Urothelium cell line (cell line): ENCODE data around the gene CCDC196.
A peak's percentile ranks its signal among the peaks of the same experiment; 100 is the strongest.

Experiments
- DNase-seq: peaks from one replicate; pipeline ENCODE4 v3.0.0; 2011; ENCODE audit warnings: low spot score, mixed read lengths
- FAIRE-seq: peaks from 2 replicates; lab custom pipeline; 2011; peaks lifted over from hg19 to GRCh38; lab: Jason Lieb, UNC

CCDC196 gene

DNA sequence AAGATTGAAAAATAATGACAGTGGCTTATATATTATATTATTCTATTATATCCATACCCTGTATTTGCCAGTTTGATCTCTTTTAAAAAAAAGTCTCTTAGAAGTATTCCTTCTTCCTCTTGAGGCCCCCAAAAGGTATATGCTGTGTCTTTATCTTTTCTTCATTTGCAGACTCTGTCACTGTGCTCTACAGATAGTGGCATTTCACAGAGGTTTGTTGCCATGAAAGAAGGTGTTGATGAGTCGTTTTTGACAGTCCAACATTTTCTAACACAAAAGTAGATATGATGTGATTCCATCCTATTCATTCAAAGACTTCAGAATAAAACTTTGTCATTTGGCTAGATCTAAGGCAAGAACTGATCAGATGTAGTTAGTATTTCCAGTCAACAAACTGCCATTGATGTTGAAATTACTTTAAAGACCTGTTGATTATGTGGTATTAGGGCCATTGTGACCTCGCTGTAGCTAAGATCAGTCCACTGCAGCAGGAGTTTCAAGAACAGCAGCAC is at the start of gene CCDC196:
Gene CCDC196 (plus strand): TSS at position 462 of the 512 bp plus-strand sequence. CDS start 132 bp downstream, outside the sequence.
- no peak for DNase-seq
- peak; percentile 42 for FAIRE-seq

GRCh38 chr14:66440801-66441200 is 45.4 kb upstream of the CCDC196 start:
- no peak for FAIRE-seq
- DNase-seq, result no peak

DNA sequence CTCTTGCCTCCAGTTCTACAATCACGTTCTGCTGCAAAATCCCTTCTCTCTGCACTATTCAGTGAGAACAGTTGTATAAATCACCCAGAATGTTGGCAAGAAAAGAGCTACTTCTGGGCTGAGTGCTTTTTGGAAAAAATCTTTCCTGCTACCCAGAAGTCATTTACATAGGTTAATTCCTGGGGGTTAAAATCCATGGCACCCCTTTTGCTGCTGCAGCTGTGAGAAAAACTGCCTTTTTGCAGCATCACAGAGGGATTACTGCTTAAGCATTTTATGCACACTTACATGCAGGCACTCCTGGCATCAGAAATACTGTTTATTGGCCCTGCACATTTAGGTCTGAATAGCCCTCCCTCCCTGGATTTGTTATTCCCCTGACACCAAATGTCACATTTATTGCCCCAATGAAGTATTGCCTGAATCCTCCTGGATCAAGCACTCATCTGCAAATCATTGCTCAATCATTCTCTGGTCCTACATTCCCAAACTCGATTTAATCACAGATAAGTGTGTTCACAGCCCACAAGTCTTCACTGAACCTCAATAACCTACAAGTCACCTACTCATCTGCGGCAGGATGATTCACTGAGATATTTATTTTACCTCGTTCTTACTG is 43.1 kb upstream of the CCDC196 start:
- no peak for DNase-seq
- peak; percentile 27 for FAIRE-seq

GRCh38 chr14:66443785-66444184 is 42.4 kb upstream of the CCDC196 start:
- FAIRE-seq (no peak), DNase-seq (no peak)

- DNase-seq (no peak), FAIRE-seq (peak; percentile 97)
These were observed 41.8 kb upstream of the CCDC196 start for GRCh38 chr14:66444271-66444927.

GRCh38 chr14:66445936-66446335 is 40.2 kb upstream of the CCDC196 start:
- no peak for FAIRE-seq

DNA sequence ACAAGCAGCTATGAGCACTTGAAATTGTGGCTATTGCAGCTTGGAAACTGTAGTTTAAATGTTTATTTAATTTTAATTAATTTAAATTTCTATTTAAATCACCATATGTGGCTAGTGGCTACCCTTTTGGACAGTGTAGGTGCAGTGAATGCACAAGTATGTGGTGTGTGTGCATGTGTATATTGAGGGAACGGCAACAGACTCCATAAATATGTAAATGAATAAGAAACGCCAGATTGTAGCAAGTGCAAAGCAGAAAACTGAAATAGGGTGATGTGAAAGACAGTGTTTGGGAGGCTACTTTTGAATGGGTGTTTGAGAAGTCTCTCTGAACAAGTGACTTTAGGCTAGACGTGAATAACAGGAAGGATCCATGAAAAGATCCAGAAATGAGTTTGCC is 32.7 kb upstream of the CCDC196 start:
- DNase-seq (no peak), FAIRE-seq (peak; percentile 75)

More at GRCh38 chr14:66445936-66446335, 40.2 kb upstream of the CCDC196 start:
- no peak for DNase-seq

DNA sequence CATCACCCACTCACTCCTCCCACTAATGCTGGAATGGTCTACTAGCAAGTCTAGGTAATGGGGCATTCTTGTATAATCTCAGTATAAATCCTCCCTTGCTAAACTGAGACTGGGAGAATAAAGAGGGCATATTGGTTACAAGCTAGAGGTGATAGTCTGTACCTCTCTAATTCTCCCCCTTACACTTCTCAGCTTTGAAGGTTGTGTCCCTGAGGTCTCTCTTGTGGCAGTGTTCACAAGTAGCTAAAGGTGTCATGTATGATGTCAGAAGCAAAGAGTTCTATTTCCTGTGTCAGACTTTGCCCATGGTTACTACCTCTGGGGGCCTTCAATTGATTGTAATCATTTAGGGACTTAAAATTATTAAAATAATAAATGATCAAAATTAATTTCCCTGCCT is 26.6 kb upstream of the CCDC196 start:
- DNase-seq (no peak), FAIRE-seq (peak; percentile 73)

DNA sequence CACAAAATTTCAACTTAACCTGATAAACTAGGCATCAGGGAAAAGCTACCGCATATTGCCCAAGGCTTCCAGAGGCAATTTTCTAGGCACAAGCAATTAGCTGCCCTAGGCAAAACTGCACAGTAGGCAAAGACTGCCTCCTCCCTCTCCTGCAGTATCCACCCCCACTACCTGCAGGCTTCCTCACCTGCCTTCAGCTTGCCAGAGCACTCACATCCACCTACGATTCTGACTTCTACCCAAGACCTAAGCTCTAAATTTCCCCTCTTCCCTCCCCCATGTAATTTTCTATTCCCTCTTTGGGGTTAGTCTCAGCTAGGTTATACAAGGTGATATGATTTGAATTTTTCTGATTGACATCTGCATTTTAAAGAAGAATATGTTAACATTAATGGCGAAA is 21.9 kb upstream of the CCDC196 start:
- no peak for FAIRE-seq
- DNase-seq, result no peak

DNA sequence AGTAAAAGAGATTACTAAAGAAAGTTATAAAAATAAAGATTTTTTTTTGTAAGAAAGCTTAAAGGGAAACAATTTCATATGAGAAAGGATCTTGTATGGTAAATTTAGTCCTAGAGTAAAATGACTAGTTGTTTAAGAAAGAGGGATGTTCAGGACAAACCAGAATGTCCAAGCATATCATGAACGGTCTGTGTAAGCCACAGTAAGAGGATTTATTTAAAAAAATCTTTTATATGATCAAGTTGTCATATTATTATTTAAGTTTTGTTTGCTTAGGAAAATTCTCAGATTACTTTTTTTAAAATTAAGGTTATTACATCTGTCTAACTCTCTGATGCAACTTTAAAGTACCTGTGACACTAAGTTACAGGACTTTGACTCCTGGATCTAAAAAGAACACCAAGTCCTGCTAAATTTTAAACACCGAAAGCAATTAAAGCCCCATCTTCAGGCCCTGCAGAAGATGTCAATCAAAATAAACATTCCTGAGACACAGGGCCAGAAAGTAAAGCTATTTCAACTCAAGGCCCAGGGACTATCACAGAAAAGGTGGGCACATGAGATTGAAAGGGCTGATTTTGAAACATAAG is 17.3 kb upstream of the CCDC196 start:
- no peak for FAIRE-seq

DNA sequence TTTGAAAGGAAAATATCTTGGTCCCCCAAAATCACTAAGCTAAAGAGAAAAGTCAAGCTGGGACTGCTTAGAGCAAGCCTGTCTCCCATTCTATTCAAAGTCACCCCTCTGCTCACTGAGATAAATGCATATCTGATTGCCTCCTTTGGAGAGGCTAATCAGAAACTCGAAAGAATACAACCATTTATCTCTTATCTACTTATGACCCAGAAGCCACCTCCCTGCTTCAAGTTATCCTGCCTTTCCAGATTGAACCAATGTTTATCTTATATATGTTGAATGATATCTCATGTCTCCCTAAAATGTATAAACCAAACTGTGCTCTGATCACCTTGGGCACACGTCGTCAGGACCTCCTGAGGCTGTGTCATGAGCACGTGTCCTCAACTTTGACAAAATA is 14.6 kb upstream of the CCDC196 start:
- peak; percentile 35 for FAIRE-seq
- no peak for DNase-seq

More for the DNA sequence above, 17.3 kb upstream of the CCDC196 start:
- no peak for DNase-seq

- DNase-seq (no peak), FAIRE-seq (no peak)
These were observed 13.9 kb upstream of the CCDC196 start for GRCh38 chr14:66472251-66472650.

DNA sequence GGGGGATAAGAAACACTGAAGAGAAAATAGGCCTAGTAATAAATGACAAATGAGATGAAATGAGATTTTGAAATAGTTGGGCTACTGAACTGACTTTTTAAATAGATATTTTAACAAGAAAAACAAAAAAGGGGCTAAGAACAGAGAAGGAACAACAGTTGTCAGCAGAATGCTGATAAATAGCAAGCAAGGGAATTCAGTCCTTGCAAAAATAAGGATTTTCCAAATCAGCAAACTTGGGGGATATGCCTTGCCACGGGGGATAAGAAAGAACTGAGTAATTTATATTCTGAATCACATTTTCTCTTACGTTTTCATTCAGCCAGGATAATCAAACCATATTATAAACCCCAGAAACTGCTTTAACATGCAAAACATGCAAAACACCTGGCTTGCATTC is 12.9 kb upstream of the CCDC196 start:
- FAIRE-seq, result no peak
- DNase-seq, result no peak

DNA sequence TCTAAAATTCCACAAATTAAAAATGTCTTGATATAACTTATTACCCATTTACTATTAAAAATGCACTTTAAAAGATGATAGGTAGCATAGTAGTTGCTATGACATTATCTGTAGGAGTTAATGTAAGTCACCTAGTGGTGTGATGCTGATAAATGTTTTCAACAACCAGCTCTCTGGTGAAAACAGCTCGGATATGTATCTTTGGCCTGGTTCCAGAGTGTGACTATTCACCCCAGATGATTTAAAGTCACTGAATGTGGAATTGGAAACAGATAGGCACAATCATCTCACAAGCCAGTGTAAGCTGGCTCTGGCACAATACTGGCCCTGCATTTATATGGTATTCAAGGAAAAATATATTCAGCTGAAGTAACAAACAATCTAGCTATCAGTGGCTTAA is 9.2 kb upstream of the CCDC196 start:
- peak; percentile 93 for FAIRE-seq

DNA sequence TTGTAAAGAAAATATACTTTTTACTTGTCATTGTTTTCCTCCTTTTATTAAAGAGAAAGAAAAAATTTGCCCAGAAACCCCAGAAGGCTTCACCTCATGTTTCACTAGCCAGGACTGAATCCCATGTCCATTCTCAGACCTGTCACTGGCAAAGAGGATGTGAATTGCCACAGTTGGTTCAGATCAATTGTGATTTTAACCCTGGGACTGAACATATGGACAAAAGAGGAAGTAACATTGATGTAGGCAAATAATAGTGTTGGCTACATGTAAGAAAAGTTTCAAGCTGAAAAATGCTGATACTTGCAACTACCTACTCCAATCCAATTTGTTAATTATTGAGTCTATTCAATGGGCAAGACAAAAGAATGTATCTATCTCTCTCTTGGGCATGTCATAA is 8.6 kb upstream of the CCDC196 start:
- peak; percentile 35 for FAIRE-seq
- no peak for DNase-seq

More for the DNA sequence above, 9.2 kb upstream of the CCDC196 start:
- DNase-seq, result peak; percentile 24

GRCh38 chr14:66482873-66483272 is 3.3 kb upstream of the CCDC196 start:
- DNase-seq (no peak), FAIRE-seq (no peak)

DNA sequence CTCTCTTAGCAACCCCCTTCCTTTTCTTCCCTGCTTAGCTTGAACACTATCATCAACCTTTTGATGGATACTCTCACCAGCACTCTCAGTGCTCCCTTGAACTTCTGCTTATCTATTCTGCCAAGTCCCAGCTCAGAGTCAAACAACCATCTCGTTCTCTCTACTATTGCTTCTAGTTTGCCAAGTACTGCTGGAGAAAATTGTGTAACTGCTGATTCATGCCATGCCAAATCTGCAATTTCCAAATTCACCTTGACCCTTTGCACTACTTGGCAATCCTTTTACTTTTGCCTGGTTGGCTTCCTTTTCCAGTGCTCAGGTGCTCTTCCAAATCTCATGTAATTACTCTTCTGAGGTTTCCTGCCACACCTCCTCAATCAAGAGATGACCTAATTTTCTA is 2.8 kb upstream of the CCDC196 start:
- no peak for DNase-seq
- no peak for FAIRE-seq

DNA sequence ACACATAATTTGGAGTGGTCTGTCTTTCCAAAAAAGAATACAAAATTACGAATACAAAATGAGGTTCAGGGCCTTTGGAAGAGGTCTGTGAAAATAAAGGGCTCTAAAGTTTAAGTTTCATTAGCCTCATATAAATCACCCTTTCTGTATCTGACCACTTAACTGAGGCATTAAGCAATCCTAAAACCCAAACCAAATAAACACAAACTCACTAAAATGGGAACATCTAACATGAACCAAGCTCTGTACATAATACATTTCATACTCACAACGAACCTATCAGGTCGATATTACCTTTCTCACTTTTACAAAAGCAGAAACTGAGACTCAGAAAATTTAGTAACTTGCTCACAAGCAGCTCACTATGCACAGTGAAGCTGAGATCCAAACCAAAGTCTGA is 1.1 kb upstream of the CCDC196 start:
- DNase-seq, result no peak
- FAIRE-seq, result peak; percentile 27

DNA sequence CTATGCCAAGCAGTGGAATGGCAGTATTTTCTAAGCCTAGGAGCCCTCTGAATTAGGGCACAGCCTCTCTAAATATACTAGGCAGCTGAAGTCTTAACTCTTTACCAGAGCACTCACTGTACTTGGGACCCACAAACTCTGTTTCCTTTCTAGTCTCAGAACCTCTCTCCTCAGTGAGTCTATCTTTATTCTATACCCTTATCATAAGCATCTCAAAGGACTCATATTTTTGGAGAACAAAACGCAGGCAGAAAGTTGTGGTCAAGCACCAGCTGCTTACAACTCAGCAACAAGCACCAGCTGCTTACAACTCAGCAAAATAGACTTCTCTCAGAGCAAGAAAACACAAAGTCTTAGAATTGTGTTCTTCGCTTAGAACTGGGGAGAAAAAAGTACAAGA is 993 bp downstream of the CCDC196 start:
- FAIRE-seq, result no peak
- no peak for DNase-seq

- DNase-seq (no peak), FAIRE-seq (no peak)
These were observed 4.3 kb downstream of the CCDC196 start for GRCh38 chr14:66490143-66491111.

DNA sequence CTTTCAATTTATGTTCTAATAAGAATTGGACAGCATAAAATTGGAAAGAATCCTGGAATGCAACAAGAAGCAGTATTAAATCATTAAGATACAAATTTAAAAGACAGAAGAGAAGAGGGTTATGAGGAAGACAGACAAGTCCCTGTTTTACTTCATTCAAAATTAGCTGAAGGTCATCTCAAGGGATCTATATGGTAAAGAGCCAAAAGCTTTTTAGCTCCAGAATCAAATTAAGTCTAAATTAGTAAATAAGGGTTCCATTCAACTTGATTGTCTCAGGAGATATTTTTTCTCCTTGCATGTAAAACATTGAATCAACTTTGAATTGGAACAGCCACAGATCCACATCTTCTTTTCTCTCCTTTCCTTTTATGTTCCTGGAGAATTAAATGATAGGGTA is 7.6 kb downstream of the CCDC196 start:
- DNase-seq (no peak), FAIRE-seq (no peak)
